Left hindlimb (tissue), 1 donor: ENCODE data around the gene CACNG7.

ENCODE experiments used
- DNase-seq: peaks from one replicate; pipeline ENCODE4 v3.0.0-alpha.2; 2018

The CACNG7 gene

DNA sequence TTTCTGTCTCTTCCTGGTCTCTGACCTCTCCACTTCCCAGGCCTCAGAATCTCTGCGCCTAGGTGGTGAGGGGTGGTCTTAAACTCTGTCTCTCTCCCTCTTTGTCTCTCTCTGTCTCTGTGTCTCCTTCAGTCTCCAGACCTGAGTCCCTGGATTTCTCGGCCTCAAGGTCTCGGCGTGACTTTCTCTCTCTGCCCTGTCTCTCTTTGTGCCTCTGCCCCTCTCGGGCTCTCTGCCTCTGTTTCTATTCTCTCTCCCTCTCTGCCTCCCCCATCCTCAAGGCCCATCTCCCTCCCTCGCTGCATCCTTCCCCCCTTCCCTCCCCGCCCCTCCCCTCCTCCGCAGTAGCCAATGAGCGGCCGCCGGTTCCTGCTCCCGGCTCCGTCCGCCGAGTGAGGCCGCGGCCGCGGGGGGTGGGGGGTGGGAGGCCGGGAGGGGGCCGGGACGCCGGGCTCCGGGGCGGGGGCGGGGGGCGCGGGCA lies at the start of gene CACNG7:
Gene CACNG7, plus strand, starts transcription at position 344 of the 481 bp plus-strand sequence. CDS start 3,554 bp downstream, outside the sequence.
- DNase-seq: no peak

DNA sequence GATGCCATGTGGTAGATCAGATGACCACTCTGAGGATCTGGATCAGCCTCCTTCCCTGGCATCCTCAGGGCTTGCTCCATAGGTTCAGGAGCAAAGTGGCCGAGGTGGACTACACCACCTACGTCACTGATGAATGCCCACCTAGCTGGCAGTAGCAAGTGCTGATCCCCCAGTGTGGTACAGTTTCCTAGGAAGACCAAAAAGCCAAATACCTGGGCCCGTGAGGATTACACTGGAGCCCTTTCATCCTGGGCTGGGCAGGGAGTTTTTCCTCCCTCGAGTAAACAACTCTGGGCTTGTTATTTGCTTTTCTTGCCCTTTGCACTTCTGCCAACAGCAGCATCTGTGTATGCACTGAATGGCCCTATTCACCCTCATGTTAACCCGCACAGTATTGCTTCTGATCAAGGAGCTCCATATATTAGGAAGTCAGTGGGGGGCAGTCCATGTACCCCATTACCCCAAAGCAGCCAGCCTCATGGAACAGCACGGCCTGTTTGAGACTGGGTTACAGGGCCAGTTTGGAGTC lies 44.7 kb upstream of the CACNG7 start:
- peak; percentile 68 for DNase-seq

- DNase-seq: peak; percentile 52
Measured at GRCh38 chr19:53865523-53865917, 43.6 kb upstream of the CACNG7 start.

DNA sequence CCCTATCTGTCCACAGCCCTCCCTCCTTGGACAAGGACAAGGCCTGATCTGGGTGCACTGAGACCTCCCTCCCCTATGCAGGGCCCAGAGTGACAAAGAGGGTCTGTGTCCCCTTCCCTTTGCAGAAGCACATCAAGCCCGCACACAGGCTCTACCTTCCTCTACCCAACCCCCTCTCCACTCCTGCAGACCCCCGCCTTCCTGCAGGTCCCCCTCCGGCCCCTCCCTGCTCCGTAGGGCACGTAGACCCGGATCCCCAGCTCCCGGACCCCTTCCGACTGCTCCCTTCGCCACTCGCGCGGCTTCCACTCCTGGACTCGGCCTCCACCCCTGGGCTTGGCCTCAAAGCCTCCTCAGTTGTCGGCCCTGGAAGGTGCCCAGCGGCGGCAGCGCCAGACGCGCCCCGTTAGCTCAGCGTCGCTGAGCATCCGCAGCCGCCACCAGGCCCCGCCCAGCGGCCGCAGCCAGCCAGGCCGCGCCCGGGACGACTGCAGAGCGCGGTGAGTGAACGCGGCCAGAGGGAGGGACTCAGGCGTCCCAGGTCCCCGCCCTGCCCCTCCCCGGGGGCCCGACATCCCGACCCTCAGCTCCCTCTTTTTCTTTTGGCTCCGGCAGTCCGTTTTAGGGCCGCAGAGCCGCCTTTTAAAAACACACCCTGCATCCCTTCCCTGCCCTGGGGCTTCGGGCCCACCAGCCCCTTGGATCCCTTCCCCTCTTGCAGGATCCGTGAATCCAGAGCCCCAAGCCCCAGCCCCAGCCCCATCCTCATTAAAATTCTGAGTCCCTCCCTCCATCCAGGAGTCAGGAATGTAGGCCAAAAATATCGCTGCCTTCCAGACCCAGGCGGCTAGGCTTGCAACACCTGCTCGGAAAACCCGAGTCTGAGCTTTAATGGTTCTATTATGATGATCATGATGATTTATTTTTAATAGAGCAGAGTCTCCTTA lies 42.9 kb upstream of the CACNG7 start:
- peak; percentile 91 for DNase-seq

DNA sequence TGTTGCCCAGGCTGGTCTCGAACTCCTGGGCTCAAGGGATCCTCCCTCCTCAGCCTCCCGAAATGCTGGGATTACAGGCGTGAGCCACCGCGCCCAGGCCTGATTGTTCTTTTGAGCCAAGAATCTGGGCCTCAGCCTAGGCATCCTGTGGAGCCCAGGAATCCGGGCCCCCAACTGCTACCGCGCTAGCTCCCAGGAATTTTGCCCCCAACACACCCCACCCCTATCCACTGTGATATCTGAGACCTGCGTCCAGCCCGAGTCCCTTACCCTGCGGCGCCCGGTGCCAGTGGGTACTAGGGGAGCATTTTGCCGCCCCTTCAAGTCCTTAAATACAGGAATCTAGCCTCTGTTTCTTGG lies 42.2 kb upstream of the CACNG7 start:
- no peak for DNase-seq

- DNase-seq: peak; percentile 100
Measured at GRCh38 chr19:53867225-53868090, 41.6 kb upstream of the CACNG7 start, which contains the start of gene MYADM. Gene MYADM, plus strand, starts transcription at chr19:53867883. Its CDS starts 5,647 bp downstream, at chr19:53873530.

DNA sequence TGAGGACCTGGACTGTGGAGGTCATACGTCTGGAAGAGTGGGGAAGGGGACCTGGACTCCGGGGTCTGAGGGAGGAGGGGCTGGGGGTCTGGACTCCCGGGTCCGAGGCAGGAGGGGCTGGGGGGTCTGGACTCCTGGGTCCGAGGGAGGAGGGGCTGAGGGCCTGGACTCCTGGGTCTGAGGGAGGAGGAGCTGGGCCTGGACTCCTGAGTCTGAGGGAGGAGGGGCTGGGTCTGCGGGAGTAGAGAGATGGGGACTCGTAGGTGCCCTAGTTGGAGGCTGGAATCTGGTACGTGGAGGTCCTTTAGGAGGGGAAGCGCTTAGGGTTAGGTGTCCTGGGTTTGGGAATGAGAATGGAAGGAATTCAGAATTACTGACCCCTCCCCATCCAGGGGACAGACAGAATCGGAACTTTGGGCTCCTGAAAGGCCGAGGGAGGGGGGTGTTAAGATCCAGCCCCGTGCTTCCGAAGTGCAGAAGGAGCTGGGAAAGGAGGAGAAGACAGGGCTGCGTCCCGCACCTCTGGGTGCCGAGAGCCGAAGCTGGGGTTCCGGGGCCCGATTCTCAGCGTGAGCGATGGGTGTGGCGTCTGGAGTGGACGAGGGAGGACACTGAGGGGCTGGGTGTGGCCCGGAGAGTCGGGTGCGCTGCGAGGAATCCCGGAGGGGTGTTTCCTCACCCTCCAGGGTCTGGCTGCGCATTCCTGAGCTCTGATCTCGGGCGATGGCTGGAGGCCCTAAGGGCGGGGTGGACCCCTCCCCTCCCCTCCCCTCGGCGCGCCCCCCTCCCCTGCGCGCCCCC lies 40.8 kb upstream of the CACNG7 start:
- DNase-seq: no peak

DNA sequence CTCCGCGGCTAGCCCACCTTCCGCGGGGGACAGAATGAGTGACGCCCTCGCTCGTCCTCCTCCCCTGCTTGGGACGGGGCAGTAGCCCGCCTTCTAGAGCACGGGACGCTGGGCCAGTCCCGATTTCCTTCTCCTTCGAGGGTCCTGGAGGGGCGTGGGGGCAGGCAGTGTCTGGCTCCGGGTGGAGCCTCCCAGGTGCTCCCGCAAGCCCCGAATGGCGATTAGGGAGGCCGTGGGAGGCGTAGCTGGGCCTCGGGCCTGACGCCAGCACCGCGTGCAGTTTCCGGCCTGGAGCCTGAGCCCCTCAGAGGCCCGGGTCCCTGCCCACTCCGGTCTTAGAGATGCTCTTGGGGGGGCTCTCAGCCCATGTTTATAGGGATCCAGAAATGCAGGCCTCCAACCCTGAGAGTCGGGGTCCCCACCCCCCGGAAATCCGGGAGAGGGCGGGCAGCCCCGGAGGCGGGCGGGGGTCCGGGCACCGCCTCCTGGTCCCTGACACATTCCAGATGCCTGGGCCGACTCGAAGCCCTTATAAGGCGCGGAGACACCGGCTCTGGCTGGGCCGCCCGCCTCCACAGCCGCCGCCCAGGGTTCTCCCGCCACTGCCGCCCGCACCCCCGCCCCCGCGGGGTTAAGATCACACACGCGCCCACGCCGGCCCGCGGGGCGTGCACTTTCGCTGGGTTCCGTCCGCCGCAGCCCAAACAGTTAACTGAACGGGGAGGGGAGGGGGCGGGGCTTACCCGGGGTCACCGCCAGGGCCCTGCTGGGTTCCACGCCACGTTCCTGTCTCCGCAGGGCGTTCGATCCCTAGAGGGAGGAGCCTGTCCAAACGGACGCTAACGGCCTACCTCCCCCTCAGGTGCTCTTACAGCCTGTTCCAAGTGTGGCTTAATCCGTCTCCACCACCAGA lies 39.9 kb upstream of the CACNG7 start:
- peak; percentile 94 for DNase-seq

DNA sequence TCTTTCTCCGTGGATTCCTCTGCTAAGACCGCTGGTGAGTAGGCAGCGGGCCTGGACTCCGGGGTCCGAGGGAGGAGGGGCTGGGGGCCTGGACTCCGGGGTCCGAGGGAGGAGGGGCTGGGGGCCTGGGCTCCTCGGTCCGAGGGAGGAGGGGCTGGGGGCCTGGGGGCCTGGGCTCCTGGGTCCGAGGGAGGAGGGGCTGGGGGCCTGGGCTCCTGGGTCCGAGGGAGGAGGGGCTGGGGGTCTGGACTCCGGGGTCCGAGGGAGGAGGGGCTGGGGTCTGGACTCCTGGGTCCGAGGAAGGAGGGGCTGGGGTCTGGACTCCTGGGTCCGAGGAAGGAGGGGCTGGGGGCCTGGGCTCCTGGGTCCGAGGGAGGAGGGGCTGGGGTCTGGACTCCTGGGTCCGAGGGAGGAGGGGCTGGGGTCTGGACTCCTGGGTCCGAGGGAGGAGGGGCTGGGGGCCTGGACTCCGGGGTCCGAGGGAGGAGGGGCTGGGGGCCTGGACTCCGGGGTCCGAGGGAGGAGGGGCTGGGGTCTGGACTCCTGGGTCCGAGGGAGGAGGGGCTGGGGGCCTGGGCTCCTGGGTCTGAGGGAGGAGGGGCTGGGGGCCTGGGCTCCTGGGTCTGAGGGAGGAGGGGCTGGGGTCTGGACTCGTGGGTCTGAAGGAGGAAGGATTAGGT lies 39.1 kb upstream of the CACNG7 start:
- DNase-seq: peak; percentile 50

- no peak for DNase-seq
Measured at GRCh38 chr19:53870485-53870844, 38.6 kb upstream of the CACNG7 start.

DNA sequence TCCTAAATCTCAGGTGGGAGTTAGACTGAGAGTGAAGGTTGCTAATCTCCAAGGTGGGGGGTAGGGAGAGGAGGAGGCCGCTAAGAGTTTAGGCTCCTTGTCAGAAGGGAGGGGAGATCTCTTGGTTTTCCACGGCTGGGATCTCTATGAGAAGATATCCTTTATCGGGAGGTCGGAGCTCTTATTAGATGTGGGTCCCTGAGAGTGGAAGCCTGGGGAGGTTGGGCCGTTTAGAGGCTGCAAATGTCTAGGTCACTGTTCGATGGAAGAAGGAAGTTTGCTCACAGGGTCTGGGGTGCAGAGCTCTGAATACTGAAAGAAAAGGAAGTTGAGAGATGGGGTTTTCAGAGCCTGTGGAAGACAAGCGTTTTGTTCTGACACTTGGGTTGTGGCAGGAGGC lies 37.6 kb upstream of the CACNG7 start:
- DNase-seq: no peak

DNA sequence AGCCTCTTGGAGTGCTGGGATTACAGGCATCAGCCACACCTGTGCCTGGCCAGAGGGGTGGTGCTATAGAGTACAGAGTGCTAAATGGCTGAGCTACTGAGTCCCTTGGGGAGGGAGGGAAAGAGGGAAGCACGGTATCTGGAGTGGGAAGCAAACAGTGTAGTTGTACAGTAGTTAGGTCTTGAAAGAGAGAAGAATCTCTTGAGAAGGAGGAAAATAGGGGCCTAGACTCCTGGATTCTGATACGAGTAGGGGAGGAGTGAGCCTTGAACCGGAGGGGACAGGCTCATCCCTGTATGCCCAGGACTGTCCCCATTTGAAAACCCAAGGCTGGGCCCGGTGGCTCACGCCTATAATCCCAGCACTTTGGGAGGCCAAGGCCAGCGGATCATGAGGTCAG lies 36.3 kb upstream of the CACNG7 start:
- DNase-seq: no peak

GRCh38 chr19:53873773-53874605 lies 35.1 kb upstream of the CACNG7 start:
- no peak for DNase-seq

- DNase-seq: no peak
Measured at GRCh38 chr19:53874606-53874990, 34.5 kb upstream of the CACNG7 start.

DNA sequence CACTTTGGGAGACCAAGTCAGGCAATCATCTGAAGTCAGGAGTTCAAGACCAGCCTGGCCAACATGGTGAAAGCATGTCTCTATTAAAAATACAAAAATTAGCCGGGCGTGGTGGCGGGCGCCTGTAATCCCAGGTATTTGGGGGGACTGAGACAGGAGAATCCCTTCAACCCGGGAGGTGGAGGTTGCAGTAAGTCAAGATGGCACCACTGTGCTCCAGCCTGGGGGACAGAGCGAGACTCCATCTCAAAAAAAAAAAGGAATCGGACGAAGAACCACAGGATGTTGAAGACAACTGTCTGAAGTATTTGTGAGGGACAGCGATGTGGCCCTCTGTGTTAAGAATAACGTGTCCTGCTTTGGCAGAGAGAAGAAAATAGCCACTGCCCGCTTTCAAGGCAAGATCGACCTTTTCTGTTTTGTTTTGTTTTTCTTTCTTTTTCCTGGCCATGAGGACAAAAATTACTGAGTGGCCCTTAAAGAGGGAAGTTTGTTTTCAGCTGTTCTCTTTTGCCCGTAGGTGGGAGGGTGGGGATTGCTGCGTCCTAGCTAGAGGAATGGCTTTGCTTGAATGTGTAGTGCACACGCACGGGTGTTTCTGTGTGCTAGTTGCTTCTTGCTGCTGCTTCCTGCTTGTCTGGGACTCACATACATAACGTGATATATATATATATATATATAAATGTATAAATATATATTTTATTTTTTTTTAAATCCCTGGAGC lies 33.3 kb upstream of the CACNG7 start:
- no peak for DNase-seq

- DNase-seq: no peak
Measured at GRCh38 chr19:53876651-53877224, 32.3 kb upstream of the CACNG7 start.

GRCh38 chr19:53877361-53877766 lies 31.7 kb upstream of the CACNG7 start:
- DNase-seq: no peak

- no peak for DNase-seq
Measured at GRCh38 chr19:53878776-53879139, 30.3 kb upstream of the CACNG7 start.
